ENCODE data around the gene NPIPB6.
A peak's percentile ranks its signal among the peaks of the same experiment; 100 is the strongest.

Gene NPIPB6

DNA sequence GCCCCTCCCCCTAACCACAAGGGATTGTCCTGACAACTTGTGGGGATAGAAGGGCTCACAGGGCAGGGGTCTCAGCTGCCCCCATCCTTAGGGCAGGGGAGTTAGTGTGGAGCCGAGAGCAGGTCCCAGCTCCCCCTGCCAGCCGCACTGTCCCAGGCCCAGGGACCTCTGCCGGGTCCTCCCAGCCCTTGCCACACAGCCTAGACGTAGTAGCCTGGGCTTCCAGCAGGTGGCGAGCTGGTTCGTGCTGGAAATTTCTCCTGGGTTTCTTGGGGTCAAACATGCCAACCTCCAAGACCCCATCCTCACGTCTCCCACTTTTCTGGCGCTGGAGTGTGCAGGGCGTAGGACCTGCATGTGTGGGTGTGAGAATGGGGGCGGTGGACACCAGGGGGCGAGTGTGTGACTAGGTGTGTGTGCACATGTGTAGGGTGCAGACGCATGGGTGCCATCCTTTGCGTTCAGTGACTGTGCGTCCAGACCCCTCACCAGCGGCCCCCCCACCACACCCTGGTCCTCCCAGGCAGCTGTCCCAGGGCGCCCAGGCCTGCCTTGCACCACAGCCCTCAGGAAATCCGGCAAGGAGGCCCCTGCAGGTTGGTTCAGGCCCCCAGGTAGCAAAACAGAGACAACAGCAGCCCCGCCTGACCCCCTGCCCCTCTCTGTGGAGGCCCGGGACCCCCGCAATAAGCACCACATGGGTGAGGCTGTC is 41.5 kb downstream of the NPIPB6 start:
- no peak for DNase-seq (ENCODE audit: low spot score)

GRCh38 chr16:28320741-28321140 is 42.6 kb downstream of the NPIPB6 start:
- DNase-seq (ENCODE audit: low spot score): no peak

DNA sequence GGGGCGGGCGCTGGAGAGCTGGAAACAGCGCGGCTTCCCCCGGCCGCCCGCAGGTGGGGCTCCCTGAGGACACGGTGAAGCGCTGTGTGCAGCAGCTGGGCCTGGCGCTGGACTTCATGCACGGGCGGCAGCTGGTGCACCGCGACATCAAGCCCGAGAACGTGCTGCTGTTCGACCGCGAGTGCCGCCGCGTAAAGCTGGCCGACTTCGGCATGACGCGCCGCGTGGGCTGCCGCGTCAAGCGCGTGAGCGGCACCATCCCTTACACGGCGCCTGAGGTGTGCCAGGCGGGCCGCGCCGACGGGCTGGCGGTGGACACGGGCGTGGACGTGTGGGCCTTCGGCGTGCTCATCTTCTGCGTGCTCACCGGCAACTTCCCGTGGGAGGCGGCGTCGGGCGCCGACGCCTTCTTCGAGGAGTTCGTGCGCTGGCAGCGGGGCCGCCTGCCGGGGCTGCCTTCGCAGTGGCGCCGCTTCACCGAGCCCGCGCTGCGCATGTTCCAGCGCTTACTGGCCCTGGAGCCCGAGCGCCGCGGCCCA is 43.2 kb downstream of the NPIPB6 start:
- no peak for DNase-seq (ENCODE audit: low spot score)

DNA sequence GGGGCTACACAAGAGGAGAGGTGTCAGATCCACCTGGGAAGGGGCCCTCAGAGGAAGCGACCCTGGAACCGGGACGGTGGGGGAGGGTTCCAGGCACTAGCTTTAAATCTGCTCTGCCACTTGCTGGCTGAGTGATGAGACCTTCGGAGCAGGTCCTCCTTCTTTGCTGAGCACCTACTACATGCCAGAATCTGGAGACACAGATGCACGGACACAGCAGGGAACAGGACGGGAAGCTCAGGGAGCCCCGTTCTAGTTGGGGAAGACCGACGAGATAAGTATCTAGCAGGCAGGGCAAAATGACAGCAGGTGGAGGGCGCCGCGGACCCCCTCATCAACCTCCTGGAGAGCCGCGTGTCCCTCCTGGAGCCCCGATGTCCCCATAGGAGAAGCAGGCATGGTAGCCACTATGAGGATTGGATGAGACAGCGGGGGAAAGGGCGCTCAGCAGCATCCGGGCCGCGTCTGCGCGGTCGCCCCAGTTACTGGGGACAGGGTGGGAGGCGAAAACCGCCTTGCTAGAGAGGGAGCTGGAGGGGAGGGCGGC is 43.8 kb downstream of the NPIPB6 start:
- DNase-seq (ENCODE audit: low spot score): no peak

DNA sequence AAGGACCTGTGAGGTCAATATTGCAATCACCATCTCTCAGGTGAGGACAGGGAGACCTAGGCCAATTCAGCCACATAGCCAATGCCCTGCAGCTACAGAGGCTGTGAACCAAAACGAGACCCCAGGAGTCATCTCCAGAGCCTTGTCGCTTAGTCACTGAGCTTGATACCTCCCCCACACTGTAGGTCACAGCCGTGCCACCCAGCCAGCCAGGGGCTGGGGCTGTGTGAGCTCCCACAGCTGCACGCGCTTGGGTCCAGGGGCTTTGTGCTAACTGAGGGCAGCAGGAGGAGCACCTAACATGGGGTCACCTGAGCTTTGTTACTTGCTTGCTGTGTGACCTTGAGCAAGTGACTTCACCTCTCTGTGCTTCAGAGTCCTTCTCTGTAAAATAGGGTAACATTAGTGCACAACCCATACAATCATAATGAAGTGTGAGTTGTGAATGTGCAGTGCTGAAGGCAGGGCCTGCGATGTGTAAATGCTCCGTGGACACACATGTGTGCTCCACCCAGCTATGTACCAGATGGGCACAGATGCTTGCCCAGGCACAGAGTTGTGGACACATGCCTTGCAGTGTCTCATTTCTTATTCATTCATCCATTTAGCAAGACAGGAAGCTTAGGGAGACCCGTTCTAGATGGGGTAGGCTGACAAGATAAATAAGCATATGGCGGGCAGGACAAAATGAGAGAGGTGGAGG is 45.1 kb downstream of the NPIPB6 start:
- DNase-seq (ENCODE audit: low spot score): no peak

DNA sequence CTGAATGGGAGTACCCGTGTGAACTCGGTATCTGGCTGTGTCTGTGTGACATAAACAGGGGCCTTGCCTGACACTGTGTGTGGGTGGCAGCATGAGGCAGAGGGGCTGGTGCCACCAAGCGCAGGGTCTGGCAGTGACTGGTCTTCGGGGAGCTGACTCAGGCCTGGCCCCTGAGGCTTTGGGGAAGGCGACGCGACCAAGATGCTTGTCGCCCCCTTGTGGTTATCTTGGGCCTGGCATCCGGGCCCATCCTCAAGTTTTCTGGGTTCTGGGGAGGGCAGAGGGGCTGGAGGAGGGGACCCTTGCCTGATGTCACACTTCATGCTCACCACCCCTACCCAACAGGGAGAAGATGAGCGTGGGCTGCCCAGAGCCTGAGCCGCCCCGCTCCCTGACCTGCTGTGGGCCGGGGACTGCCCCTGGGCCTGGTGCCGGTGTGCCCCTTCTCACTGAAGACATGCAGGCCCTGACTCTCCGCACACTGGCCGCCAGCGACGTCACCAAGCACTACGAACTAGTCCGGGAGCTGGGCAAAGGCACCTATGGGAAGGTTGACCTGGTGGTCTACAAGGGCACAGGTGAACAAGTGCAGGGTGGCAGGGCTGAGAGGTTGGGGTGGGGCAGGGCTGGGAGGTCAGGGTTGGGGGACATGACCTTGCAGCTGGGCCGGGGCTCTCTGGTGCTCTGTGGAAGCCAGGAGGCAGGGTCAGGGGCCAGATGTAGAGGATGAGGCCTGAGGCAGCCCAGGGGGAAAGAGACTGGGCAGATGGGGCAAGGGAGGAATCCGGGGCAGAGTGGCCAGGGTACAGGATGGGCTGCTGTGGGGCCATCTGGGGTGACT is 46.0 kb downstream of the NPIPB6 start:
- peak; percentile 23 for DNase-seq (ENCODE audit: low spot score)

GRCh38 chr16:28316054-28316453 is 47.3 kb downstream of the NPIPB6 start:
- DNase-seq (ENCODE audit: low spot score): no peak

DNA sequence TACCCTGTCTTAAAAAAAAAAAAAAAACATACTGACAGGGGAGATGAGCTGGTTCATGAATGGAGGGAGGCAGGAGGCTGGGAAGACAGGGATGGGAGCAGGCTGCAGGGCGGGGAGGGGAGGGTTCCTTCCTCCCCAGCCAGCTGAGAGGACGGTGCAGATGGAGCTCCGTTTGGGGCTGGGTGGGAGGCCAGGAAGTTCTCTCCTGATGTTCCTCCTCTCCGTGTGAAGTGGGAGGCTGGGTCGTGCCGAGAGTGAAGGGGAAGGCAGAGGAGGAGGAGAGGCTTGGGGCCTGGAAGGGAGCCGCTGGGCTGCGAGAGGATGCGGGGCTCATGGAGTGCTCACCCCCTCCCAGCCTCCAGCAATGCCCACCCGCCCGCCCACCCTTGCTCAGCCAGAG is 49.7 kb downstream of the NPIPB6 start:
- DNase-seq (ENCODE audit: low spot score): no peak

GRCh38 chr16:28312327-28312726 is 51.0 kb downstream of the NPIPB6 start:
- no peak for DNase-seq (ENCODE audit: low spot score)

DNA sequence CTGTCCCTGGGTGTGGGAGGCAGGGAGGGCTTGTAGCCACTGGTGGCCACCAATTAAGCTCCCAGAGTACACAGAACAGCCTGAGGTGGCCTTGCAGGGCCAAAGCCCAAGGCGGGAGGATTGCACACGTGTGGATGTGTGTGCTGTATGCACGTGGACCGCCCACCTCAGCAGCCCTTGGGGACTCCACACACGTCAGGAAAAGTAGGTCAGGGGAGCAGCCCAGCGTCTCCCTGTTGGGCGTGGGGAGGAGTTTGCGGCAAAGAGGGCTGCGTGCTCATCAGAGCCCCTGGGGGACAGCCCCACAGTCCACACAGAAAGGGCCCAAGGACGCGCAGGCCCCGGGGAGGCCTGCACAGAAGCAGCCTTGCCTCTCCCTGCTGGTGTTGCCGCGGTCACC is 51.4 kb downstream of the NPIPB6 start:
- no peak for DNase-seq (ENCODE audit: low spot score)

DNA sequence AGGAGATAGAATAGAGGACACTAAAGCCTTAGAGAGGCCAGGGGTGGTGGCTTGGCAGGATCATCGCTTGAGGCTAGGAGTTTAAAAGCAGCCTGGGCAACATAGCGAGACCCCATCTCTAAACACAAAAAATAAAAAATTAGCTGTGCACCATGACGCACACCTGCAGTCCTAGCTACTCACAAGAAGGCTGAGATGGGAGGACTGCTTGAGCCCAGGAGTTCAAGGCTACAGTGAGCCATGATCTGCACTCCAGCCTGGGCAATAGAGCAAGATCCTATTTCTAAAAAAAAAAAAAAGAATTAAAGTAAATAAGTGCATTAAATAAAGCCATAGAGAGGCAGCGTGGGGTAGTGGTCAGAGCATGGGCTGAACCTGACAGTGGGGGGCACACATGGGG is 51.9 kb downstream of the NPIPB6 start:
- DNase-seq (ENCODE audit: low spot score): no peak

DNA sequence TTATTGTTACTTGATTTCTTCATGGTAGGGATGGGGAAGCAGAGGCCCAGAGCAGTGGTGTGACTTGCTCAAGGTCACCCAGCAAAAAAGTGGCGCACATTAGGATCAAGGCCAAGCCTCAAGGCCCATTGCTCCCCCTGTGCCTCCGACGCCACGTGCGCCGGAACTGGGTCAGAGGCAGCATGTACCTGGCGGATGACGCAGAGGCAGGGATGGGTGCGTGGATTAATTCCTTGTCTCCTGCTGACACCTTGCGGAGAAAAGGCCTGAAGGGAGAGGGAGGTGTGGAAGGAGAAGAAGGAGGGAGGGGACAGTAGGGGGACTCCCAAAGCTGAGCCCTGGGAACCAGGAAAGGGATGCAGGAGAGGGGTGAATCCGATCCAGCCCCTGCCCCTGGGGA is 52.5 kb downstream of the NPIPB6 start:
- no peak for DNase-seq (ENCODE audit: low spot score)

- no peak for DNase-seq (ENCODE audit: low spot score)
Measured at GRCh38 chr16:28309811-28310311, 53.4 kb downstream of the NPIPB6 start.

DNA sequence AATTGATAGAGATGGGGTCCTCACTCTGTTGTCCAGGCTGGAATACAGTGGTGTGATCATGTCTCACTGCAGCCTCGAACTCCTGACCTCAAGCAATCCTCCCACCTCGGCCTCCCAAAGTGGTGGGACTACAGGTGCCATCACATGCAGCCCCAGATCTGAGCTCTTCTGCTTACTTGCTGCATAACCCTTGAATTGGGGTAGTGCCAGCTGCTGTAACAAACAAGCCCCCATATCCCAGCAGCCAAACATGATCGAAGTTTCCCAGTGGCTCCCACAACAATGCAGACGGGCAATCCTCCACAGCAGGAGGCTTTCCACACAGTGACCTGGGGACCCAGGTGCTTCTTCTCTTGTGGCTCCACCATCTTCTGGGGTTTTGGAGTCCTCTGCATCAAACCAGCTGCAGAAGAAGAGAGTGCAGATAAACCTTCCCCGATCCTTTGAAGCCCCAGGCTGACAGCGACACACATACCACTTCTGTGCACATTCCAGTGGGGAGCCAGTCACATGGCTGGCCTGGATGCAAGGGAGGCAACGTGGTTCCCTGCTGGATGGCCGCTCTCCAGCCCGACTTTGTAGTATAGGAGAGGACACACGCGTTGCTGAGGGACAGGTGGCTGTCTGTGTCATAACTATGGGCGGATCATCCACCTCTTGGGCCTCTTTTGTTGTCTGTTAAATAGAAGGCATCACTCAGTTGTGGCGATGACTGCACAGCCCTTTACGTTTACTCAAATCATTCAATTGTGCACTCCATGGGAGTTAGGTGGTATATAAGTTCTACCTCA is 54.3 kb downstream of the NPIPB6 start:
- no peak for DNase-seq (ENCODE audit: low spot score)

GRCh38 chr16:28307936-28308335 is 55.4 kb downstream of the NPIPB6 start:
- no peak for DNase-seq (ENCODE audit: low spot score)

DNA sequence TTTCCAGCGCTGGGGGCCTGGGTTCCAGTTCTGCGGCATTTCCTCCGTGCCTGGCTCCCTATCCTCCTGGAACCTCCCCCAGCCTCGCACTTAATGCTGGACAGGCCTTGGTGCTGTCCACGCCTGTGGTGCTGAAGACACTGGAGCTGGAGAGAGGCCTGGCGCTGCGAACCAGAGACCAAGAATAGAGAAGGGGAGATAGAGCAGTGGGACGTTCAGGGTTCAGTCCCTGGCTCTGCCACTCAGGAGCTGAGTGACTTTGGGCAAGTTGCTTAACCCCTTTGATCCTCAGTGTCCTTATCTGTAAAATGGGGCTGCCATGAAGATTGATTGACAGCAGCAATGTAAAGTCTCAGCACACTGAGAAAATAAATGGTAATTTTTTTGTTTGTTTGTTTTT is 59.1 kb downstream of the NPIPB6 start:
- DNase-seq (ENCODE audit: low spot score): no peak

GRCh38 chr16:28303132-28303531 is 60.2 kb downstream of the NPIPB6 start:
- DNase-seq (ENCODE audit: low spot score): no peak

DNA sequence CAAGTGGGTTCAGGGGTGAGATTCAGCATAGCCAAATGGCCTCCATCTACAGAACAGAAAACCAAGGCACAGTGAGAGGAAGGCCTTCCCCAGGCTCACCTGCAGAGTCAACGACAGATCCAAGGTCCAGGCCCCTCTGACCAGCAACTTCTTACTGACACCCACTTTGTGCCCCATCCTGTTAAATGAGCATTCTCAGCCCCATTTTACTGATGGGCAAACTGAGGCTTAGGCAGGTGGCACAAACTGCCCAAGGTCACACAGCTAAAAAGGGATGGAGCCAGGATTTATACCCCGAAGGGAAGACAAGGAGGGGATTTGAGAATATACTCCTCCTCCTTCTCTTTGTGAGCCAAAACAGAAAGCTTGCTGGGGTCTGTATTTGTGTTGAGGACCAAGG is 61.7 kb downstream of the NPIPB6 start:
- no peak for DNase-seq (ENCODE audit: low spot score)

DNA sequence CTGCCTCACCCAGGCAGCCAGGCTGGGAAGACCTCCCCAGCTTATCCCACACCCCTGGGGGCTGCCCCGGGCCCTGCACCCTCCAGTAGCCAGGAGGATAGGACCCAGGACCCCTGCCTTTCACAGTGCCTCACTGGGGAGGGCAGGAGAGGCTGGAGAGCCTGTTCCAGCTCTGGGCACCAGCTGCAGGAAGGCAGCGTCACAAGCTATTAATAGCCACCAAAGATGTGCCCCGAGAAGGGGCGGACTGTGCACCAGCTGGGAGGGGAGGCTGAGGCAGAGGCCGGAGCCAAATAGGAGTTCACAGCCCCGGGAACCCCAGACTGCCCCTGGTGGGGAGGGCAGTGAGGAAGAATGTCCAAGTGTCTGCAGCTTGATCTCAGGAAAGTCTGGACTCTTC is 62.2 kb downstream of the NPIPB6 start:
- no peak for DNase-seq (ENCODE audit: low spot score)

DNA sequence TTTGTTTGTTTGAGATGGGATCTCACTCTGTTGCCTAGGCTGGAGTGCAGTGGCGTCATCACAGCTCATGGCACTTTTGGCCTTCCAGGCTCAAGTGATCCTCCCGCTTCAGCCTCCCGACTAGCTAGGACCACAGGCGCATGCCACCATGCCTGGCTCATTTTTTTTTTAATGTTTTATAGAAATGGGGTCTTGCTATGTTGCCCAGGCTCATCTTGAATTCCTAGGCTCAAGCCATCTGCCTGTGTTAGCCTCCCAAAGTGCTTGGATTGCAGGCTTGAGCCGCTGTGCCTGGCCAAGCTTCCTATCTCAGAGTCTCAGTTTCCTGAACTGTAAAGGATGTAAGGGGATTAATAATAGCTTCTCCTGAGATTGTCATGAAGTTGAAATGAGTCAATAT is 63.0 kb downstream of the NPIPB6 start:
- no peak for DNase-seq (ENCODE audit: low spot score)

DNA sequence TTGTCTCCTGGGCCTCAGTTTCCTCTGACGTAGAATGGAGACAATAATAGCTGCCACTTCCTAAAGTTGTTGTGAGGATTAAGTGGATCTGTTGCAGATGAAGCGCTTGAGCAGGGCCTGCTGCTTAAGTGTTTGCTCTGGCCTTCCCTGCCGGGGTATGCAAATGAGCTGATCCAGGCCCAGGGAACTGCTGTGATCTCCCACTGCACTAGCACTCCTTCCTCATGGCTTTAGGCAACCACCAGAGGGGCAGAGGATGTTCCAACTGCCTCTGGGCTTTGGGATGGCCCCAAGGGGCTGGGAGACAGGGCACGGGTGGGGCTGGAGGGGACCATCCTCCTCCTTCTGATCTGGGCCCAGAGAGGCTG is 64.8 kb downstream of the NPIPB6 start:
- no peak for DNase-seq (ENCODE audit: low spot score)
